NCI-H2171 treated with DMSO at 0.1 percent for 48 hours (cell line): ENCODE data around the gene SPTBN1.

ENCODE experiments used
- DNase-seq: peaks from one replicate; lab custom pipeline; 2025; lab: John Stamatoyannopoulos, UW

Gene SPTBN1

GRCh38 chr2:54704688-54705605 lies 248.8 kb downstream of the SPTBN1 start:
- DNase-seq, result peak; percentile 72

- DNase-seq, result no peak
Measured at GRCh38 chr2:54706622-54707021, 250.5 kb downstream of the SPTBN1 start.

GRCh38 chr2:54708584-54709335 lies 252.6 kb downstream of the SPTBN1 start:
- no peak for DNase-seq

GRCh38 chr2:54709336-54709809 lies 253.2 kb downstream of the SPTBN1 start:
- no peak for DNase-seq

GRCh38 chr2:54710216-54710615 lies 254.1 kb downstream of the SPTBN1 start:
- DNase-seq, result no peak

- DNase-seq, result no peak
Measured at GRCh38 chr2:54712516-54712915, 256.4 kb downstream of the SPTBN1 start.

- DNase-seq, result no peak
Measured at GRCh38 chr2:54714996-54715395, 258.9 kb downstream of the SPTBN1 start.

GRCh38 chr2:54716375-54716774 lies 260.2 kb downstream of the SPTBN1 start:
- no peak for DNase-seq

GRCh38 chr2:54720563-54720962 lies 264.4 kb downstream of the SPTBN1 start:
- DNase-seq, result no peak
